Right hindlimb (tissue), 1 donor: ENCODE data around the gene FALEC.
A peak's percentile ranks its signal among the peaks of the same experiment; 100 is the strongest.

ENCODE experiments used
- DNase-seq: peaks from one replicate; pipeline ENCODE4 v3.0.0-alpha.2; 2018

The FALEC gene

GRCh38 chr1:150548324-150548631 lies 32.7 kb downstream of the FALEC start:
- DNase-seq = no peak

GRCh38 chr1:150548632-150549495 lies 33.3 kb downstream of the FALEC start, which contains the start of gene ADAMTSL4:
ADAMTSL4 (plus strand) TSS chr1:150549408; CDS start chr1:150552289, 2,881 bp downstream.
- DNase-seq = peak; percentile 87

- peak; percentile 54 for DNase-seq
Observed at GRCh38 chr1:150549496-150550221, 34.1 kb downstream of the FALEC start.

GRCh38 chr1:150550222-150551050 lies 34.9 kb downstream of the FALEC start:
- peak; percentile 83 for DNase-seq

GRCh38 chr1:150551051-150551783 lies 35.7 kb downstream of the FALEC start:
- DNase-seq = no peak

GRCh38 chr1:150551784-150552127 lies 36.2 kb downstream of the FALEC start:
- DNase-seq = no peak

GRCh38 chr1:150552128-150552910 lies 36.8 kb downstream of the FALEC start:
- DNase-seq = peak; percentile 87

- no peak for DNase-seq
Observed at GRCh38 chr1:150552911-150553289, 37.3 kb downstream of the FALEC start.

GRCh38 chr1:150553392-150554085 lies 38.0 kb downstream of the FALEC start:
- no peak for DNase-seq

- DNase-seq = no peak
Observed at GRCh38 chr1:150554086-150554452, 38.5 kb downstream of the FALEC start.

- no peak for DNase-seq
Observed at GRCh38 chr1:150555198-150555970, 39.8 kb downstream of the FALEC start.

GRCh38 chr1:150555971-150556865 lies 40.7 kb downstream of the FALEC start:
- no peak for DNase-seq

GRCh38 chr1:150557065-150557600 lies 41.6 kb downstream of the FALEC start:
- peak; percentile 23 for DNase-seq

- DNase-seq = peak; percentile 20
Observed at GRCh38 chr1:150557813-150558212, 42.3 kb downstream of the FALEC start.

GRCh38 chr1:150558303-150558704 lies 42.8 kb downstream of the FALEC start:
- DNase-seq = peak; percentile 18

- DNase-seq = peak; percentile 38
Observed at GRCh38 chr1:150558761-150559655, 43.5 kb downstream of the FALEC start.

GRCh38 chr1:150559656-150560010 lies 44.1 kb downstream of the FALEC start:
- DNase-seq = peak; percentile 36

GRCh38 chr1:150560011-150560438 lies 44.5 kb downstream of the FALEC start:
- peak; percentile 73 for DNase-seq
